K562 (cell line): Measurements from ENCODE around the gene WRAP53. TPM values are rescaled to one million over a fixed set of nuclear protein-coding genes. Genes with fewer than 3 reads are reported as not detected.
A peak's percentile ranks its signal among the peaks of the same experiment; 100 is the strongest.

Experiments
- ATAC-seq: fragments of 200-7000 bp; cut with Tn5 transposase; 3 replicates; pipeline ENCODE4 v1.9.1; 2020; ENCODE audit warnings: moderate library complexity
- BruUV-seq: library from RNA; stranded (reverse); fragments of 400-500 nt; replicated peaks from 2 replicates; lab custom pipeline; 2021; lab: Mats Ljungman, UMichigan
- CTCF ChIA-PET: fragments of 300-600 bp; formaldehyde crosslinking; extraction: SDS; loops from one replicate; lab custom pipeline; 2021; ENCODE audit warnings: low intra/inter-chr PET ratio; lab: Yijun Ruan, JAX
- POLR2A ChIA-PET: fragments of 300-600, 350-650 bp; sonication (Branson Sonifier 250); formaldehyde crosslinking; extraction: SDS; loops from one replicate; lab custom pipeline; 2021; ENCODE audit warnings: antibody characterized with exemption, inconsistent platforms; lab: Yijun Ruan, JAX
- DNase-seq, 4 experiments: peaks; one replicate each; pipeline versions ENCODE4 v3.0.0 to v3.0.0-alpha.2; 2011 to 2018; ENCODE audit warnings: low spot score in 3 of 4, mixed read lengths in 3 of 4; ENCODE audit errors: extremely low read depth in 1 of 4
- FAIRE-seq: peaks from 2 replicates; lab custom pipeline; 2011; peaks lifted over from hg19 to GRCh38; lab: Jason Lieb, UNC
- H2AFZ ChIP-seq: 2 replicates; pipeline ENCODE4 v1.6.0; 2011; ENCODE audit warnings: low read depth, low read length, control low read depth, inconsistent platforms
- H3K27ac ChIP-seq: fragments of 200-600 bp; 3 replicates; pipeline ENCODE4 v1.8.0; 2011; ENCODE audit warnings: low read depth, mild to moderate bottlenecking, control low read depth, inconsistent platforms, low read length, moderate library complexity, mixed read lengths; ENCODE audit errors: extremely low read depth
- H3K27me3 ChIP-seq, 2 experiments: fragments of 300-600 bp in 1 of 2; 2 replicates in 1 of 2; 3 replicates in 1 of 2; pipeline versions ENCODE4 v1.6.0 to v1.8.0; 2011; ENCODE audit warnings: inconsistent platforms in 2 of 2, low read length in 2 of 2, mild to moderate bottlenecking in 1 of 2, mixed read lengths in 1 of 2, moderate library complexity in 1 of 2; ENCODE audit not compliant: control insufficient read depth in 2 of 2, insufficient read depth in 2 of 2
- H3K36me3 ChIP-seq: fragments of 300-600 bp; 3 replicates; pipeline ENCODE4 v1.8.0; 2011; ENCODE audit warnings: mild to moderate bottlenecking, low read length, inconsistent platforms; ENCODE audit not compliant: control insufficient read depth, insufficient read depth
- H3K4me1 ChIP-seq, 2 experiments: fragments of 200-600 bp in 1 of 2; replicated peaks in 1 of 2; 2 replicates in 1 of 2; 3 replicates in 1 of 2; pipeline versions ENCODE4 v1.5.1 to v1.8.0; 2011; ENCODE audit warnings: inconsistent platforms in 2 of 2, low read length in 2 of 2, mild to moderate bottlenecking in 1 of 2, mixed read lengths in 1 of 2, moderate library complexity in 1 of 2; ENCODE audit not compliant: control insufficient read depth in 2 of 2, insufficient read depth in 2 of 2
- H3K4me2 ChIP-seq: 2 replicates; pipeline ENCODE4 v1.6.1; 2011; ENCODE audit warnings: low read length, control low read depth, inconsistent platforms, mixed read lengths; ENCODE audit not compliant: insufficient read depth
- H3K4me3 ChIP-seq: fragments of 200-600 bp; sonication (generic), shearing (Covaris generic); 2 replicates; pipeline ENCODE4 v1.5.1; 2016; ENCODE audit warnings: control low read depth, inconsistent platforms
- H3K79me2 ChIP-seq: fragments of 200-600 bp; 3 replicates; pipeline ENCODE4 v1.8.0; 2011; ENCODE audit warnings: low read length, inconsistent platforms; ENCODE audit not compliant: control insufficient read depth, insufficient read depth
- H3K9ac ChIP-seq, 2 experiments: 2 replicates each; pipeline versions ENCODE4 v1.6.0 to v1.6.1; 2011; ENCODE audit warnings: low read depth in 2 of 2, low read length in 2 of 2, control low read depth in 1 of 2, inconsistent platforms in 1 of 2, mild to moderate bottlenecking in 1 of 2, mixed read lengths in 1 of 2; ENCODE audit not compliant: insufficient read depth in 1 of 2
- H3K9me1 ChIP-seq: one replicate; pipeline ENCODE4 v1.6.0; 2011; ENCODE audit warnings: inconsistent platforms, mild to moderate bottlenecking, low read length, moderate library complexity; ENCODE audit not compliant: control insufficient read depth, insufficient read depth
- H3K9me3 ChIP-seq: replicated peaks from 2 replicates; pipeline ENCODE4 v1.5.1; 2011; ENCODE audit warnings: low read depth, low read length, inconsistent platforms; ENCODE audit not compliant: control insufficient read depth, insufficient read depth
- H4K20me1 ChIP-seq: replicated peaks from 2 replicates; pipeline ENCODE4 v1.6.1; 2011; ENCODE audit warnings: low read length, inconsistent platforms, mixed read lengths; ENCODE audit not compliant: control insufficient read depth, insufficient read depth
- BRD4 ChIP-seq: fragments of 200-600 bp; sonication (generic); IDR thresholded peaks from 2 replicates; pipeline ENCODE4 v1.6.1; 2017; ENCODE audit warnings: inconsistent platforms
- MAZ ChIP-seq, 2 experiments: fragments of 450-650 bp in 1 of 2; sonication (generic) in 1 of 2; formaldehyde crosslinking; IDR thresholded peaks in 1 of 2; conservative IDR thresholded peaks in 1 of 2; 2 replicates each; pipeline versions ENCODE4 v1.4.0 to v1.5.0; 2020; ENCODE audit warnings: mild to moderate bottlenecking in 1 of 2, missing genetic modification reagents in 1 of 2
- MCM2 ChIP-seq: fragments of 450-650 bp; IDR thresholded peaks from 2 replicates; pipeline ENCODE4 v1.6.1; 2017; ENCODE audit warnings: low read depth, mild to moderate bottlenecking
- RAD51 ChIP-seq: fragments of 450-650 bp; IDR thresholded peaks from 2 replicates; pipeline ENCODE4 v1.7.1; 2016; ENCODE audit warnings: low read depth, mild to moderate bottlenecking, borderline replicate concordance
- SREBF2 ChIP-seq: sonication (generic); formaldehyde crosslinking; IDR thresholded peaks from 2 replicates; pipeline ENCODE4 v1.4.0; 2020; ENCODE audit warnings: mild to moderate bottlenecking, missing genetic modification reagents
- WGBS: fragments of 100-300 bp; shearing (Covaris generic); methylation state at CpG from one replicate; pipeline ENCODE4 v1.1.6; 2016; ENCODE audit warnings: low coverage, mixed read lengths; ENCODE audit not compliant: insufficient coverage; ENCODE audit errors: missing lambda C conversion rate; 5-methylcytosine and 5-hydroxymethylcytosine counted together
- in situ Hi-C: fragments of 300-500 bp; cut with MboI; formaldehyde crosslinking; loops from 4 replicates; pipeline ENCODE4 v1.15.0; 2018; ENCODE audit warnings: inconsistent platforms, mixed read lengths
- intact Hi-C: fragments of 100-400 bp; cut with micrococcal nuclease; formaldehyde crosslinking; loops from 2 replicates; pipeline ENCODE4 v1.14.2; 2022
- polyA plus RNA-seq, 8 experiments: library from polyadenylated mRNA; depleted of rRNA in 4 of 8; stranded (reverse) in 5 of 8; unstranded in 3 of 8; fragments of >200 nt; fragmentation: Nextera tagmentation in 2 of 8; fragmentation: Illumina TruSeq in 1 of 8; extraction: Ambion mirVana in 2 of 8; extraction: Trizol in 1 of 8; gene quantifications; 2 replicates each; pipeline versions ENCODE4 v1.2.1 to v1.2.3, GENCODE V29; 2011 to 2014; ENCODE audit warnings: inconsistent platforms in 1 of 8, missing spikeins in 1 of 8
- total RNA-seq, 7 experiments: library from RNA; depleted of rRNA in 6 of 7; stranded (reverse); fragments of >200 nt in 6 of 7; fragmentation: Illumina TruSeq in 2 of 7; extraction: Trizol in 2 of 7; gene quantifications; 2 replicates each; pipeline versions ENCODE4 v1.2.1 to v1.2.3, GENCODE V29; 2011 to 2021; ENCODE audit warnings: low replicate concordance in 1 of 7
- TF ChIP-seq, protein P1 (sequence below): sonication (generic); formaldehyde crosslinking; IDR thresholded peaks from 2 replicates; pipeline ENCODE4 v1.8.1; 2022; ENCODE audit warnings: missing genetic modification reagents
- TF ChIP-seq, protein P2 (sequence below): fragments of 450-650 bp; IDR thresholded peaks from 2 replicates; pipeline ENCODE4 v1.6.1; 2016; ENCODE audit warnings: missing biosample characterization, missing genetic modification characterization
- TF ChIP-seq, protein P3 (sequence below): fragments of 450-650 bp; formaldehyde crosslinking; IDR thresholded peaks from 2 replicates; pipeline ENCODE4 v1.4.0; 2020; ENCODE audit warnings: mild to moderate bottlenecking

WRAP53 gene
- total and polyA plus RNA-seq, 9 of the 15 experiments (the other 6 are each of a cell fraction or from before 2014, with no cell fraction given) = 0.72 to 18.2 (median 13.4) TPM

DNA sequence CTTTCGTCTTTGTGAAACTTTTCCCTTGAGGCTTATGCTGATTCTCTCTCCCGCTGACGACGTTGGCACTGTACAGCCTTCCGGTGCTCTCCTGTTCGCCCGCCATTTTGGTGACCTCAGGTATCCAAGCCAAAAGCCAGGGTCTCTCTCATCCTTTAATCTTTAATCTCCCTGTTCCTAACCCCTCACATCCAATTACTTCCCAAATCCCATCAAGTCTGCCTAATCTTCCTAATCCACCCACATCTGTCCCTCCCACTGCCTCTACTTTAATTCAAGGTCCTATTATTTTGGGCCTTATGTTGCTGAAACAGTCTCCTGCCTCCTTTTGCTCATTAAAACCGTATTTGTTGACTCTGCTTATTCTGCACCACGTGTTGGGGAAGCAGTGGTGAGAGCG is 7.3 kb downstream of the WRAP53 start:
- ATAC-seq (no peak), DNase-seq (no peak), FAIRE-seq (no peak)
- Histone ChIP-seq H3K9ac (no peak overlapping the region; a peak in 1 of 4 replicates), H3K4me3 (no peak overlapping the region), H3K4me2 (no peak overlapping the region), H2AFZ (no peak overlapping the region), H4K20me1 (no peaks in the 10 kb centered on the region), H3K27ac (no peak overlapping the region), H3K9me3 (no peaks in the 10 kb centered on the region), H3K4me1 (peaks cover under 1 to 2% of the 10 kb centered on the region in 2 experiments; a peak in 3 of 5 replicates), H3K79me2 (no peaks in the 10 kb centered on the region), H3K27me3 (no peaks in the 10 kb centered on the region), H3K9me1 (no peaks in the 10 kb centered on the region), H3K36me3 (peaks cover 16% of the 10 kb centered on the region; the same call in 1 of the 3 replicates)
- CTCF ChIA-PET = no interaction called here
- BruUV-seq = TSS peak; percentile 31
- POLR2A ChIA-PET = interaction anchor here (1.0 kb wide), 1 partner anchor 9 kb away, joined by 7 read pairs; no protein-coding TSS in a partner anchor
- TF ChIP-seq SREBF2 = no peak
- TF ChIP-seq, protein P1, sequence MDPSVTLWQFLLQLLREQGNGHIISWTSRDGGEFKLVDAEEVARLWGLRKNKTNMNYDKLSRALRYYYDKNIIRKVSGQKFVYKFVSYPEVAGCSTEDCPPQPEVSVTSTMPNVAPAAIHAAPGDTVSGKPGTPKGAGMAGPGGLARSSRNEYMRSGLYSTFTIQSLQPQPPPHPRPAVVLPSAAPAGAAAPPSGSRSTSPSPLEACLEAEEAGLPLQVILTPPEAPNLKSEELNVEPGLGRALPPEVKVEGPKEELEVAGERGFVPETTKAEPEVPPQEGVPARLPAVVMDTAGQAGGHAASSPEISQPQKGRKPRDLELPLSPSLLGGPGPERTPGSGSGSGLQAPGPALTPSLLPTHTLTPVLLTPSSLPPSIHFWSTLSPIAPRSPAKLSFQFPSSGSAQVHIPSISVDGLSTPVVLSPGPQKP (CRISPR knock-in tag) = no peak
- no peak for TF ChIP-seq BRD4
- no peak for TF ChIP-seq MAZ (CRISPR knock-in tag; conservative IDR thresholded peaks at IDR 0.05 in 1 of 2, IDR thresholded peaks at IDR 0.05 in 1 of 2)
- TF ChIP-seq, protein P2, sequence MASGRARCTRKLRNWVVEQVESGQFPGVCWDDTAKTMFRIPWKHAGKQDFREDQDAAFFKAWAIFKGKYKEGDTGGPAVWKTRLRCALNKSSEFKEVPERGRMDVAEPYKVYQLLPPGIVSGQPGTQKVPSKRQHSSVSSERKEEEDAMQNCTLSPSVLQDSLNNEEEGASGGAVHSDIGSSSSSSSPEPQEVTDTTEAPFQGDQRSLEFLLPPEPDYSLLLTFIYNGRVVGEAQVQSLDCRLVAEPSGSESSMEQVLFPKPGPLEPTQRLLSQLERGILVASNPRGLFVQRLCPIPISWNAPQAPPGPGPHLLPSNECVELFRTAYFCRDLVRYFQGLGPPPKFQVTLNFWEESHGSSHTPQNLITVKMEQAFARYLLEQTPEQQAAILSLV (tag) = no peak
- no peak for TF ChIP-seq MCM2
- no peak for TF ChIP-seq RAD51
- TF ChIP-seq, protein P3, sequence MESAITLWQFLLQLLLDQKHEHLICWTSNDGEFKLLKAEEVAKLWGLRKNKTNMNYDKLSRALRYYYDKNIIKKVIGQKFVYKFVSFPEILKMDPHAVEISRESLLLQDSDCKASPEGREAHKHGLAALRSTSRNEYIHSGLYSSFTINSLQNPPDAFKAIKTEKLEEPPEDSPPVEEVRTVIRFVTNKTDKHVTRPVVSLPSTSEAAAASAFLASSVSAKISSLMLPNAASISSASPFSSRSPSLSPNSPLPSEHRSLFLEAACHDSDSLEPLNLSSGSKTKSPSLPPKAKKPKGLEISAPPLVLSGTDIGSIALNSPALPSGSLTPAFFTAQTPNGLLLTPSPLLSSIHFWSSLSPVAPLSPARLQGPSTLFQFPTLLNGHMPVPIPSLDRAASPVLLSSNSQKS (CRISPR knock-in tag) = no peak
- in situ Hi-C loops = no loop called here
- 95% methylated on average over 10 of the region's 10 CpGs for WGBS
- intact Hi-C loops = no loop called here
